Measurements from ENCODE around the gene DAP3.

DNA sequence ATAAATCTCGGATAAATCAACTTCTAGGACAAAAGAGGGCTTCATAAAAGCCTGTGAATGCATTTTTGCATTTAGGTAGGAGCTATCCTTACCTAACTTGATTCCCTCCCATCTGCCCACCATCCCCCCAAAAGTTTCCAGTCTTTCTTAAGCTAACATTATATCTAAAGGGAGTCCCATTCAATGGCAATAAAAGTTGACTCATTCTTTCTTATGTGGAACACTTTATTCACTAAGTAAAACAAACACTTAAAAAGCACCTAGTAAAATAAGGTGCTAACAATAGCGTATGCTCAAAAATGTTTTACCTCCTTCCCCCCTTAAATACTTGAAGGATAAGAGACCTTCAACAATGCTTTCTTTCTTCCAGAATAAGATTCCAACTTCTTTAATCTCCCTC is 84.3 kb downstream of the DAP3 start:
- TF ChIP-seq, protein P1, sequence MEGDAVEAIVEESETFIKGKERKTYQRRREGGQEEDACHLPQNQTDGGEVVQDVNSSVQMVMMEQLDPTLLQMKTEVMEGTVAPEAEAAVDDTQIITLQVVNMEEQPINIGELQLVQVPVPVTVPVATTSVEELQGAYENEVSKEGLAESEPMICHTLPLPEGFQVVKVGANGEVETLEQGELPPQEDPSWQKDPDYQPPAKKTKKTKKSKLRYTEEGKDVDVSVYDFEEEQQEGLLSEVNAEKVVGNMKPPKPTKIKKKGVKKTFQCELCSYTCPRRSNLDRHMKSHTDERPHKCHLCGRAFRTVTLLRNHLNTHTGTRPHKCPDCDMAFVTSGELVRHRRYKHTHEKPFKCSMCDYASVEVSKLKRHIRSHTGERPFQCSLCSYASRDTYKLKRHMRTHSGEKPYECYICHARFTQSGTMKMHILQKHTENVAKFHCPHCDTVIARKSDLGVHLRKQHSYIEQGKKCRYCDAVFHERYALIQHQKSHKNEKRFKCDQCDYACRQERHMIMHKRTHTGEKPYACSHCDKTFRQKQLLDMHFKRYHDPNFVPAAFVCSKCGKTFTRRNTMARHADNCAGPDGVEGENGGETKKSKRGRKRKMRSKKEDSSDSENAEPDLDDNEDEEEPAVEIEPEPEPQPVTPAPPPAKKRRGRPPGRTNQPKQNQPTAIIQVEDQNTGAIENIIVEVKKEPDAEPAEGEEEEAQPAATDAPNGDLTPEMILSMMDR (IDR thresholded peaks at IDR 0.05), result no peak
- TF ChIP-seq POLR2A (IDR thresholded peaks at IDR 0.05; ENCODE audit: low read depth) (no peak), POLR2AphosphoS5 (IDR thresholded peaks at IDR 0.05) (no peak), EP300 (IDR thresholded peaks at IDR 0.05) (no peak)
